GM12874 (cell line): ENCODE results near the gene THRAP3.

Experiments
- CTCF ChIP-seq: IDR thresholded peaks from 2 replicates; pipeline ENCODE4 v1.5.1; 2011; ENCODE audit warnings: low read depth, mild to moderate bottlenecking, control low read depth, low read length, moderate library complexity; ENCODE audit not compliant: insufficient read depth

THRAP3 gene

GRCh38 chr1:36306902-36307456 is 82.7 kb downstream of the THRAP3 start:
- TF ChIP-seq CTCF: no peak

GRCh38 chr1:36307601-36308330 is 83.5 kb downstream of the THRAP3 start:
- TF ChIP-seq CTCF: no peak

GRCh38 chr1:36309397-36309796 is 85.2 kb downstream of the THRAP3 start:
- no peak for TF ChIP-seq CTCF

GRCh38 chr1:36320291-36320761 is 96.1 kb downstream of the THRAP3 start:
- no peak for TF ChIP-seq CTCF

- no peak for TF ChIP-seq CTCF
These were observed 96.5 kb downstream of the THRAP3 start for GRCh38 chr1:36320767-36321118.

- no peak for TF ChIP-seq CTCF
These were observed 97.1 kb downstream of the THRAP3 start for GRCh38 chr1:36321119-36321951.

GRCh38 chr1:36322041-36322785 is 98.0 kb downstream of the THRAP3 start:
- TF ChIP-seq CTCF: no peak
